HG02943 (cell line): Measurements from ENCODE around the gene CBFA2T3.
"Not testable (repeated sequence)": the region's sequence is repeated elsewhere in the genome, so short reads cannot be mapped to it uniquely, and the experiment has no call there.

Experiments
- ATAC-seq: cut with Tn5 transposase; IDR thresholded peaks from one replicate; pipeline ENCODE4 v1.9.1; 2021; ENCODE audit warnings: mild to moderate bottlenecking, low read depth, moderate library complexity; ENCODE audit not compliant: unreplicated experiment

CBFA2T3 gene

DNA sequence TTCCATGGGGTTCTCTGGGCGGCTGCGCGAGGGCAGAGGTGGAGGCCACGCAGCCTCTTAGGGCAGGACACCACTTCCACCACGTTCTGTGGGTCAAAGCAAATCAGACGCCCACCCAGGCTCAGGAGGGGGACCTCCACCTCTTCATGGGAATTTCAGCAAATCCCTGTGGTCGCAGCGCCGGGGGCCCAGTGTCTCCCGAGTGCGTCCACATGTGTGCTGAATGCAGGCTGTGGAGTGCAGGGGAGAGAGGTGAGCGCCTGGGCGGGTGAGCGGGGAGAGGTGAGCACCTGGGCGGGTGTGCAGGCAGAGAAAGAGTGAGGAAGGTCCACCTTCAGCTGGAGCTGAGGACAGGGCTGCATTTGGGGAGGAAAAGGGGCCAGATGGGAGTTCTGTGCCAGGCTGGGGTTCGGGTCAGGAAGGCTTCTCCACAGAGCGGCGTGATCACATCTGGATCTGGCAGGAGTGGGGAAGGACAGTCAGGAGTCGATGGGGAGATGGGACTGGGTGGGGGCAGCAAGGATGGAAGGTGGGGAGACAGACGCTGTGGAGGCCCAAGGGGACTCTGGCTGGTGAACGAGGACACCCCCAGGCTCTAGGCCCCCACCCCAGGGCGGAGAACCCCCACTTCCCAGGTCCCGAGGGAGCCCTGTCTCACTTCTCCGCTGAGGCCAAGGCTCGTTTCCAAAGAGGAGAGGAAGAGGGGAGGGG, 36.8 kb upstream of the CBFA2T3 start:
- no peak for ATAC-seq

GRCh38 chr16:89013111-89013510, 36.1 kb upstream of the CBFA2T3 start:
- ATAC-seq, result no peak

DNA sequence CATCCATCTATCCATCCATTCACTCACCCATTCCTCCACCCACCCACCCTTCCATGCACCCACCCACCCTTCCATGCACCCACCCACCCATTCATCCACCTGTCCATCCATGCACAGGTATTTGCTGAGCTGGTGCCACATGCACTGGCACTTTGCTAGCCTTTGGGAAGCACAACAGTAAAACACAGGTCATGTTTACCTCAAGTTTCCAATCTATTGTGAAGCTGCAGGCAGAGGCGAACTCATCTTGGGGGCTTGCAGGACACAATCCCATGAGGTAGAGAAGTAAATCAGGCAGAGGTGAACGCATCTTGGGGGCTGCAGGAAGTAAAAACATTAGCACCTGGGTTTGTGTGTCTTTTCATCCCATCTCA, 35.6 kb upstream of the CBFA2T3 start:
- ATAC-seq, result no peak

DNA sequence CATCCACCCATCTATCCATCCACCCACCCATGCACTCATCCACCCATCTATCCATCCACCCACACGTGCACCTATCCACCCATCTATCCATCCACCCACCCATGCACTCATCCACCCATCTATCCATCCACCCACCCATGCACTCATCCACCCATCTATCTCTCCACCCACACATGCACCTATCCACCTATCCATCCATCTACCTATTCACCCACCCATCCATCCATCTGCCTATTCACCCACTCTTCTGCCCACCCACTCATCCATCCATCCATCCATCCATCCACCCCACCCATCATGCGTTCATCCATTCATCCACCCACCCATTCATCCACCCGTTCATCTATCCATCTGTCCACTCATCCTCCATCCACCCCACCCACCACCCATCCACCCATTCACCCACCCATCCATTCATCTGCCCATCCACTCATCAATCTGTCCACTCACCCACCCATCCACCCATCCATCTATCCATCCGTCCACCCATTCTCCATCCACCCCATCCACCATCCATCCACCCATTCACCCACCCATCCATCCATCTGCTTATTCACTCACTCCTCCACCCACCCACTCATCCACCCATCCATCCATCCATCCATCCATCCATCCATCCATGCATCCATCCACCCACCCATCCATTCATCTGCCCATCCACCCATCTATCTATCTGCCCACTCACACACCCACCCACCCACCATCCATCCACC, 35.1 kb upstream of the CBFA2T3 start:
- ATAC-seq, result no peak

DNA sequence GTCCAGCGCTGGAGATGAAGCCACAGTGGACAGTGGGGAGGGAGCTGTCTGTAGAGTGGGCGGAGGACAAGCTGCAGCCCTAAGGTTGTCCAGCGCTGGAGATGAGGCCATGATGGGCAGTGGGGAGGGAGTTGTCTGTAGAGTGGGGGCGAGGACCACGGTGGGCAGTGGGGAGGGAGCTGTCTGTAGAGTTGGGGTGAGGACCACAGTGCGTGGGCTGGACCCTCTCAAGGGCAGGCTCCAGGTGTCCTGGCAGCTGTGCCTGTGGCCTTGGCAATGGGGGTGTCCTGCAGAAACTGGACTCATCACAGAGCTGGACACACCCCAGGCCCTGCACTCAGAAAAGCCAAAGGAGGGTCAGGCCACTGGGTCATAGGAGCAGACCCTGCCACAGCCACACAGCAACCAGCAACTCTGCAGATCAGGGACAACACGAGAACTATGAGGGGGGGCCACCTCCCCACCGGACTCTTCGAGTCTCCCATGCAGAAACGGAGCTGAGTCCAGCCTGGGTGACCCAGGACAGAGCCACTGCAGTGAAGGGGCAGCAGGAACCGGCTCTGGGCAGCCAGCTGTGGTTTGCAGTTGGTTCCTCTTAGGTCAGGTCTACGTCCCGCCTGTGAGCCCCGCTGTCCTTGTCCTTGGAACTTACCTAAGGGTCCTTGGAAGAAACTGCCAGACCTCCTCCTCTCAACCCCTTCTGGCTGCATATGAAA, 33.4 kb upstream of the CBFA2T3 start:
- ATAC-seq, result no peak

- no peak for ATAC-seq
These were observed 32.6 kb upstream of the CBFA2T3 start for GRCh38 chr16:89009343-89010209.

- ATAC-seq, result not testable (repeated sequence)
These were observed 31.8 kb upstream of the CBFA2T3 start for GRCh38 chr16:89008796-89009195.

GRCh38 chr16:89007371-89008249, 30.6 kb upstream of the CBFA2T3 start:
- no peak for ATAC-seq

GRCh38 chr16:89006036-89006752, 29.2 kb upstream of the CBFA2T3 start:
- ATAC-seq, result no peak

GRCh38 chr16:89005201-89006035, 28.4 kb upstream of the CBFA2T3 start:
- no peak for ATAC-seq

GRCh38 chr16:89004209-89004831, 27.3 kb upstream of the CBFA2T3 start:
- ATAC-seq, result no peak

GRCh38 chr16:89003831-89004208, 26.8 kb upstream of the CBFA2T3 start:
- ATAC-seq, result no peak

DNA sequence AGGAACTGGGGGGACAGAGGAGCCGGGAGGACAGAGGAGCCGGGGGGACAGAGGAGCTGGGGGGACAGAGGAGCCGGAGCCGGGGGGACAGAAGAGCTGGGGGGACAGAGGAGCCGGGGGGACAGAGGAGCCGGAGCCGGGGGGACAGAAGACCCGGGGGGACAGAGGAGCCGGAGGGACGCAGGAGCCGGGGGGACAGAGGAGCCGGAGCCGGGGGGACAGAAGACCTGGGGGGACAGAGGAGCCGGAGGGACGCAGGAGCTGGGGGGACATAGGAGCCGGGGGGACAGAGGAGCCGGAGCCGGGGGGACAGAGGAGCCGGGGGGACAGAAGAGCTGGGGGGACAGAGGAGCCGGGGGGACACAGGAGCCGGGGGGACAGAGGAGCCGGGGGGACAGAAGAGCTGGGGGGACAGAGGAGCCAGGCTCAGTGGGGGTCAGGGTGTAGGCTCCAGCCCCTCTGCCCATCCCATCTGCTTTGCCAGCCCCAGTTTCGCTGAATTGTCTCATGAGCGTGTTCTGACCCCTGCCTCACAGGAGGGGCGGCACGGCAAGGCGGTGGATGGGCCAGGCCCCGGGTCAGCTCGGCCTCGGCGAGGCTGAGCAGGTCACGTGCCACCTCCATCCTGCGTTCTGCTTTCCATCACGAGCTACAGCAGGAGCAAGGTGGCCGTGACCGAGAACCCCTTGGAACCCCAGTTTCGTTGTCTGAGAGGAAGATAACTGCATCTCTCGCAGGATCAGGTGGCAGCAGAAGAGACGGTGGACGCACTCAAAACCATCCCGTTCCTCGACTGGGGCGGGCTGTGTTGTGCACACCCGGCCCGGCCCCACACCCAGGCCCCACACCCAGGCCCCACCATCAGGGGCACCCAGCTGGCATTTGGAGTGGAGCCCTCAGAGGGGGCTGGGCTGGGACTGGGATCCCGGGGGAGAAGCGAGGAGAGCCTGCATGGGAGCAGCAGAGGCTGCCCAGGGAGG, 26.1 kb upstream of the CBFA2T3 start:
- ATAC-seq, result no peak

- not testable (repeated sequence) for ATAC-seq
These were observed 25.1 kb upstream of the CBFA2T3 start for GRCh38 chr16:89002081-89002480.

DNA sequence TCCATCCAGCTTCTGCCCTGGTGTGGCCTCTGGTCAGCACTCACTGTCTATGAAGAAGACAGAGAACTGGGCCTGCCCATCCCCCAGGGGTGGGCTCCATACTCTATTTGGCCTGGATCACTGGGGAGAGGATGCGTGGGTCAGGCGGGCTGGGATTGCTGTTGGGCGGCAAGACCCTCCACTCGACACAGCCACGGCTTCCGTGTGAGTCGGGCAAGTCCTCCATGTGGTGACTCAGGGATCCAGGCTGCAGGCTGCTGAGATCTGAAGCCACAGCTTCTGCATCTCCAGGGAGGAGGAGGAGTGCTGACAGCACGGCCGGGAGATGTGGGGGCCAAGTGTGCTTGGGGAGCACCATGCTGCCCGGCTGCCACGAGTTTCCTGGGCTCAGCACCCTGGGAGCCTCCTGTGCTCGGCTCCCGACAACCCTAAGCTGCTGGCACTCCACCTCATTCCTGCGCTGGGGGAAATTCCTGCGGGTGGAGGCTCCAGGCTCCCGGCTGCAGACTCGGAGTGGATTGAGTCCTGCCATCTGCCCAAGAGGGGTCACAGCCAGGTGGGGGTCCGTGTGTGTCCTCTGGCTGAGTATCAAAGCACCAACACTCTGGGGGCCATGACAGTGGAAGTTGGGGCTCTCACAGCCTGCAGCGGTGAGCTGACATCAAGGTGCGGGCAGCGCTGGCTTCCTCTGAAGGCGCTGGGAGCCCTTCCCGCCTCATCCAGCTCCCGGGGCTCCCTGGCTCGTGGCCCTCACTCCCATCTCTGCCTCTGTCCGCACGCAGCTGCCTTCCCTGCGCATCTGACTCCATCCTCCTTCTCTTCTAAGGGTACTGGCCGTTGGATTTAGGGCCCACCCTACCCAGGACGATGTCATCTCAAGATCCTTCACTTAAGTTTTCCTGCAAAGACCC, 24.4 kb upstream of the CBFA2T3 start:
- ATAC-seq, result no peak
